Lung (tissue), 12 donors: ENCODE measurements around the gene CAPN5. TPM values are rescaled to one million over a fixed set of nuclear protein-coding genes. Genes with fewer than 3 reads are reported as not detected.

Experiments
- ATAC-seq: fragments of 200-7000 bp; cut with Tn5 transposase; one replicate; pipeline ENCODE4 v1.9.1; 2020; ENCODE audit warnings: moderate number of reproducible peaks; ENCODE audit not compliant: insufficient read depth, low FRiP score
- DNase-seq, 3 donors: peaks; one replicate each; pipeline ENCODE4 v3.0.0-alpha.2; 2013 to 2017
- H3K27ac ChIP-seq, 2 donors: one replicate each; pipeline ENCODE4 v1.5.1; 2013; ENCODE audit warnings: mild to moderate bottlenecking in 2 of 2, moderate library complexity in 2 of 2, control low read depth in 1 of 2, inconsistent platforms in 1 of 2, low read depth in 1 of 2, low read length in 1 of 2
- H3K27me3 ChIP-seq, 3 donors: one replicate each; pipeline ENCODE4 v1.5.1; 2013; ENCODE audit warnings: low read length in 2 of 3; ENCODE audit not compliant: control insufficient read depth in 3 of 3, insufficient read depth in 3 of 3
- H3K36me3 ChIP-seq, 4 donors: one replicate each; pipeline ENCODE4 v1.5.1; 2013; ENCODE audit warnings: low read length in 4 of 4, mild to moderate bottlenecking in 1 of 4, moderate library complexity in 1 of 4; ENCODE audit not compliant: control insufficient read depth in 4 of 4, insufficient read depth in 4 of 4
- H3K4me1 ChIP-seq, 5 donors: one replicate each; pipeline ENCODE4 v1.5.1; 2013; ENCODE audit warnings: low read length in 5 of 5, mild to moderate bottlenecking in 2 of 5, moderate library complexity in 1 of 5; ENCODE audit not compliant: control insufficient read depth in 5 of 5, insufficient read depth in 5 of 5
- H3K4me3 ChIP-seq: one replicate; pipeline ENCODE4 v1.5.1; 2013; ENCODE audit warnings: mild to moderate bottlenecking, control low read depth, moderate library complexity
- H3K9ac ChIP-seq, 2 donors: one replicate each; pipeline ENCODE4 v1.5.1; 2013; ENCODE audit warnings: low read length in 2 of 2, control low read depth in 1 of 2; ENCODE audit not compliant: insufficient read depth in 1 of 2
- H3K9me3 ChIP-seq, 4 donors: one replicate each; pipeline ENCODE4 v1.5.1; 2013; ENCODE audit warnings: low read length in 3 of 4, mild to moderate bottlenecking in 1 of 4, moderate library complexity in 1 of 4; ENCODE audit not compliant: control insufficient read depth in 4 of 4, insufficient read depth in 3 of 4
- WGBS, 2 donors: extraction: QIAGEN DNeasy Blood & Tissue Kit; methylation state at CpG; one replicate each; pipeline ENCODE4 v1.1.7; 2013; 5-methylcytosine and 5-hydroxymethylcytosine counted together
- polyA plus RNA-seq, 2 donors: library from polyadenylated mRNA; stranded (reverse); fragments of 200-250 nt; gene quantifications; one replicate each; pipeline ENCODE4 v1.2.1, GENCODE V29; 2013
- total RNA-seq, 2 donors: library from RNA; depleted of rRNA in 1 of 2; stranded (reverse); fragments of >200 nt in 1 of 2; gene quantifications; one replicate each; pipeline ENCODE4 v1.2.1, GENCODE V29; 2014 to 2021
- TF ChIP-seq, protein P1 (sequence below): IDR thresholded peaks from 2 replicates; pipeline ENCODE4 v1.5.1; 2012; ENCODE audit warnings: mild to moderate bottlenecking; ENCODE audit errors: control extremely low read depth, extremely low read depth
- donor health status: control.
- donor health status: control.
- donor health status: Bipolar disorder and iron deficiency.
- donor health status: healthy.
- donor health status: DM: yes; HTN: yes; CAD: no.

The CAPN5 gene
- total and polyA plus RNA-seq, 4 donors: 3.0 to 16.1 (median 9.4) TPM

DNA sequence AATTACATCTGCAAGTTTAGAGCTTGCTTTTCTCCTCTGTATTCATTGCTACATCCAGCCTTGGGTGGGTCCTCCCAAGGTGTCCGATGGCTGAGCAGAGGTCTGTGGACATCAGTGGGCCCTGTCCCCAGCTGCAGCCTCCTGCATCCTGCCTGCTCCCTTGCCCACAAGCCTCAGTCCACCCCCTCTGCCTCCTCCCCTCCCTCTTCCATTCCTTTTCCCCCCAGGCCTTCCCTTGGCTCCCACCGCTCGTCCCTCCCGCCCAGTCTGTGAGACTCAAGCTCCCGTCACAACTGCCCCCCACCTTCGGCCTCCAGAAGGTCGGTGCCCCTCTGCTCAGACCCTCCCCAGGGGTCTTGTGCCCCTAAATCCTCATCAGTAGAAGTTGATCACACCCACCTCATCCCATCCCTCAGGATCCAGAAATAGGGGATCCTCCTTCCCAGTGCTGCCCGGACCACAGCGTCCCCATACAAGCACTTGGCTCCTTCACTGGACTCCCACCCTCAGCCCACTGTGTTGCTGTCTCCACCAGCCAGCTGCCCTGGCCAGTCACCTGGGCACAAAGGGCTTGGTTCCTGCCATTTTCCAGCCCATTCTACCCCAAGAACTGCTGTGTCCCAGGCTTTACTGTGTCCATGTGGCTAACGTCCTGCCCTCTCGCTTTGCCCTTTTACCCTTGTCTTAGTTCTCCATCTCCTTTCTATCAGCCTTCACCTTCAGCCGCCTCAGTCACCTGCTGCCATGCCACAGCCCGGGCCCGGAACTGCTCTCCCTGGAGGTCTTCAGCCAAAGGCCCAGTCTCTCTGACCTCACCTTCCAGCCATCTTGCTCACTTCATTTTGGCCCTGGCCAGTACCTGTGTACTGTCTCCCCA is 33.6 kb downstream of the CAPN5 start:
- Histone ChIP-seq H3K36me3 (peaks cover 0 to 4% (median 1%) of the 10 kb centered on the region in 4 donors), H3K4me3 (no peak overlapping the region), H3K4me1 (no peaks in the 10 kb centered on the region), H3K27ac (no peak overlapping the region), H3K9me3 (no peaks in the 10 kb centered on the region), H3K27me3 (no peaks in the 10 kb centered on the region), H3K9ac (no peak overlapping the region)
- DNase-seq: no peak
- TF ChIP-seq, protein P1, sequence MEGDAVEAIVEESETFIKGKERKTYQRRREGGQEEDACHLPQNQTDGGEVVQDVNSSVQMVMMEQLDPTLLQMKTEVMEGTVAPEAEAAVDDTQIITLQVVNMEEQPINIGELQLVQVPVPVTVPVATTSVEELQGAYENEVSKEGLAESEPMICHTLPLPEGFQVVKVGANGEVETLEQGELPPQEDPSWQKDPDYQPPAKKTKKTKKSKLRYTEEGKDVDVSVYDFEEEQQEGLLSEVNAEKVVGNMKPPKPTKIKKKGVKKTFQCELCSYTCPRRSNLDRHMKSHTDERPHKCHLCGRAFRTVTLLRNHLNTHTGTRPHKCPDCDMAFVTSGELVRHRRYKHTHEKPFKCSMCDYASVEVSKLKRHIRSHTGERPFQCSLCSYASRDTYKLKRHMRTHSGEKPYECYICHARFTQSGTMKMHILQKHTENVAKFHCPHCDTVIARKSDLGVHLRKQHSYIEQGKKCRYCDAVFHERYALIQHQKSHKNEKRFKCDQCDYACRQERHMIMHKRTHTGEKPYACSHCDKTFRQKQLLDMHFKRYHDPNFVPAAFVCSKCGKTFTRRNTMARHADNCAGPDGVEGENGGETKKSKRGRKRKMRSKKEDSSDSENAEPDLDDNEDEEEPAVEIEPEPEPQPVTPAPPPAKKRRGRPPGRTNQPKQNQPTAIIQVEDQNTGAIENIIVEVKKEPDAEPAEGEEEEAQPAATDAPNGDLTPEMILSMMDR: no peak
- 95 to 97% methylated on average over 14 of the region's 14 CpGs for WGBS, 2 donors
- no peak for ATAC-seq

DNA sequence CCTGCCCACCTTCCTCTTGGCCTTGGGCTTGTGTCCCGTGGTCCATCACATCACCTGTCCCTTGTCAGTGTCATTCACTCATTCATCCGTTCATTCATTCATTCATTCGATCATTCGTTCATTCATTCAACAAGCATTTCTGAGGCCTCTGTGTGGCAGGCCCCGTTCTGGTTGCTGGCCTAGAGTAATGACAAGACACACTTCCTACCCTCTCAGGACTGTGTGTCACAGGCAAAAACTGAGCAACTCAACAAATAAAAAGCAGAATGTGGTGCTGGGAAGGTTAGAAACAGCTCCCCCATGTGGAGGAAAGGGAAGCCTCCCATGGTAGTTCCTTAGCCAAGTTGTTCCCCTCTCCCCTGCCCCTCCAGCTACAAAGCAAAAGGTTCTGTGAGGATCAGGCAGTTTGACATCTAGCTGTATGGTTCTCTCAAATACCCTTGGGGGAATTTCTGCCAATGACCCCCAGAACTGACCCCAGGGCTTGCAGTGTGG is 34.3 kb downstream of the CAPN5 start:
- no peak overlapping the region for H3K4me3 ChIP-seq
- H3K9ac ChIP-seq: no peak overlapping the region
- H3K36me3 ChIP-seq: peaks cover 0 to 4% (median 1%) of the 10 kb centered on the region in 4 donors
- 85 to 90% methylated on average over 5 of the region's 5 CpGs for WGBS, 2 donors
- ATAC-seq (no peak), DNase-seq (no peak)
- no peaks in the 10 kb centered on the region for H3K27me3 ChIP-seq
- no peaks in the 10 kb centered on the region for H3K4me1 ChIP-seq
- H3K9me3 ChIP-seq: no peaks in the 10 kb centered on the region
- TF ChIP-seq, protein P1: no peak
- H3K27ac ChIP-seq: no peak overlapping the region

DNA sequence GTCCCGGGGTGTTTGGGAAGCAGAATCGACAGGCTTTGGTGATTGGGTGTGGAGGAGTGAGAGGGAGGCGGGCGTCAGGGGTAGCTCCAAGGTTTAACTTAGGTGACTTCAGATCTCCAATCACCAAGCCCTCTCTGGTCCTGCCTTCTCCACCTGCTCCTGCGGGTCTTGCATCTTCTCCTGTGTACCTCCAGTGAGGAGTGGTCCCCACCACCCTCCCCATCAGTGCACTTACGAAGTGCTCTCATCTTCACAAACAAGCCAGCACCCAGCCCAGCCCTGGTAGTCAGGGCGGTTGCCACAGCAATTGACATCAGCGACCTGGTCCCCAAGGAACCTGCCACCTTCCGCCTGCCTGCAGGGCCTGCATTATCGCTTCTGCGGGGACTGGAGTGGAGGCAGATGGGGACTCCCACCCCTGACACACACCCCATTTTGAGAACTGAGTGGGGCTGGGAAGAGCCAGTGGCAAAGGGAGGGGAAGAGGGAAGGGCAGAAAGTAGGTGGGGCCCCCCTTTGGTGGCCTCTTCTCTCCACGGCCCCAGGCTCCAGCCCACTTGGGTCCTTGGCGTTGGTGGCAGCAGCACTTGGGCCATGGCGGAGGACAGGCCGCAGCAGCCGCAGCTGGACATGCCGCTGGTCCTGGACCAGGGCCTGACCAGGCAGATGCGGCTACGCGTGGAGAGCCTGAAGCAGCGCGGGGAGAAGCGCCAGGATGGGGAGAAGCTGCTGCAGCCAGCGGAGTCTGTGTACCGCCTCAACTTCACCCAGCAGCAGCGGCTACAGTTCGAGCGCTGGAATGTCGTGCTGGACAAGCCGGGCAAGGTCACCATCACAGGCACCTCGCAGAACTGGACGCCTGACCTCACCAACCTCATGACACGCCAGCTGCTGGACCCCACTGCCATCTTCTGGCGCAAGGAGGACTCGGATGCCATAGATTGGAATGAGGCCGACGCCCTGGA is 35.8 kb downstream of the CAPN5 start, which contains the start of gene OMP:
Gene OMP (plus strand): TSS at position 595 of the 965 bp plus-strand sequence. CDS start 0 bp downstream, at position 595.
- Histone ChIP-seq H3K4me3 (no peak within 1 kb of the TSS), H3K4me1 (peaks cover 0 to 4% (median under 1%) of the 10 kb centered on the region in 5 donors), H3K27me3 (no peaks in the 10 kb centered on the region), H3K36me3 (peaks cover 0 to 4% (median 1%) of the 10 kb centered on the region in 4 donors), H3K9me3 (no peaks in the 10 kb centered on the region), H3K27ac (no peak within 1 kb of the TSS), H3K9ac (no peak within 1 kb of the TSS)
- WGBS, 2 donors: 92 to 94% methylated on average over 37 of the region's 37 CpGs
- DNase-seq (no peak), ATAC-seq (no peak)
- TF ChIP-seq, protein P1: no peak
